Measurements from ENCODE around the gene LAMTOR4. TPM values are rescaled to one million over a fixed set of nuclear protein-coding genes. Genes with fewer than 3 reads are reported as not detected.

Gene LAMTOR4
- total and polyA plus RNA-seq, 2 donors (not counting 1 experiment from before 2014, with no cell fraction given) = 214 to 448 TPM

- no peak overlapping the region for H3K9ac ChIP-seq (ENCODE audit: low read length)
- intact Hi-C loops (cut with micrococcal nuclease) = loop anchor here (5.0 kb wide), 2 partner anchors 37 to 182 kb away; no protein-coding TSS in a partner anchor
- POLR2A ChIA-PET = interaction anchor here (0.6 to 1.2 kb wide), 3 partner anchors 13 to 33 kb away, joined by 3 to 5 read pairs (median 3); no protein-coding TSS in a partner anchor
- Mint-ChIP-seq H3K4me3 (no peak overlapping the region), H3K9me3 (ENCODE audit: insufficient read depth) (no peaks in the 10 kb centered on the region), H3K27me3 (no peaks in the 10 kb centered on the region), H3K4me1 (peaks cover 58% of the 10 kb centered on the region), H3K27ac (peak overlapping the region; percentile 77)
- peak; percentile 14 for DNase-seq
- no peaks in the 10 kb centered on the region for H3K9me3 ChIP-seq (ENCODE audit: control extremely low read depth in 1 of 3, control insufficient read depth in 2 of 3, insufficient read depth in 1 of 3, low read length in 2 of 3)
- no peak for ATAC-seq (ENCODE audit: low read depth)
- H3K4me1 ChIP-seq (ENCODE audit: control insufficient read depth in 2 of 2, insufficient read depth in 2 of 2, low read length in 2 of 2) = peaks cover 40 to 54% of the 10 kb centered on the region in 2 donors
- CTCF ChIA-PET = interaction anchor here (1.1 to 5.1 kb wide), 2 partner anchors 16 to 22 kb away, joined by 3 to 18 read pairs; no protein-coding TSS in a partner anchor
- peaks cover 28% of the 10 kb centered on the region for H4K20me1 ChIP-seq (ENCODE audit: control insufficient read depth, insufficient read depth, low read length, poor library complexity, severe bottlenecking)
- 90% methylated on average over 26 of the region's 30 CpGs for WGBS (ENCODE audit: insufficient coverage)
- H3K27me3 ChIP-seq (replicated peaks in 1 of 4; ENCODE audit: control extremely low read depth in 1 of 4, control insufficient read depth in 3 of 4, insufficient read depth in 4 of 4, low read length in 3 of 4) = no peaks in the 10 kb centered on the region
- H3K79me2 ChIP-seq (ENCODE audit: control insufficient read depth, insufficient read depth, low read length) = peaks cover 56% of the 10 kb centered on the region
- no peak overlapping the region for H2AFZ ChIP-seq (ENCODE audit: insufficient read depth, low read depth, low read length, poor library complexity, severe bottlenecking)
- peak overlapping the region in 1 of 2 donors; percentile 25 for H3K27ac ChIP-seq (ENCODE audit: low read length in 2 of 2)
- TF ChIP-seq CTCF (IDR thresholded peaks at IDR 0.05) (no peak), EZH2 (IDR thresholded peaks at IDR 0.05; ENCODE audit: borderline replicate concordance, insufficient read depth, low read depth, low read length, poor library complexity, severe bottlenecking) (no peak)
- no peak overlapping the region for H3K4me2 ChIP-seq (replicated peaks; ENCODE audit: low read depth, low read length, poor library complexity, severe bottlenecking)
- no peak overlapping the region for H3K4me3 ChIP-seq (ENCODE audit: control extremely low read depth in 1 of 5, extremely low read depth in 1 of 5, insufficient read depth in 1 of 5, low read depth in 2 of 5, low read length in 4 of 5)
- H3K36me3 ChIP-seq (replicated peaks in 1 of 2; ENCODE audit: control extremely low read depth in 1 of 2, control insufficient read depth in 1 of 2, extremely low read depth in 1 of 2, insufficient read depth in 2 of 2, low read length in 1 of 2) = peaks cover 0 to 54% of the 10 kb centered on the region in 2 experiments
Observed at GRCh38 chr7:100154651-100155491, 6.2 kb downstream of the LAMTOR4 start.
